HG03103 (cell line): ENCODE measurements around the gene FAM114A1.
"Not testable (repeated sequence)": the region's sequence is repeated elsewhere in the genome, so short reads cannot be mapped to it uniquely, and the experiment has no call there.

Source experiments
- ATAC-seq: cut with Tn5 transposase; IDR thresholded peaks from one replicate; pipeline ENCODE4 v1.9.1; 2021; ENCODE audit warnings: low read depth; ENCODE audit not compliant: unreplicated experiment

The FAM114A1 gene

DNA sequence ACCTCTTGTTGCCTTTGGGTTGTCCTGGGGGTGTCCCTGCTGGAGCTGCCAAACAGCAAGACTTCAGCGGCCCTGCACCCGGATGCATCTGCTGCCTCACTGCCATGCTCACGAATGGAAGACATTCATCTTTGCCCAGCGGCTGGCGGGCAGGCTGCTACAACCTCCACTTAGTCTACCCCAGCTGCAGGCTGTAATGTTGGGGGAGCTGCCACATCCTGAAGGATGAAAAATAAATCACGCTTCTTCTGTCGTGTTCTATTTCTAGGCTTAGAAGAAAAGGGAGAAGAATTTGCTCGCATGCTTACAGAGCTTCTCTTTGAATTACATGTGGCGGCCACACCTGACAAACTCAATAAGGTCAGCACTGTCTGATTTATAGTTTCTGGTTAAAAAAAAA, 61.4 kb downstream of the FAM114A1 start:
- no peak for ATAC-seq

DNA sequence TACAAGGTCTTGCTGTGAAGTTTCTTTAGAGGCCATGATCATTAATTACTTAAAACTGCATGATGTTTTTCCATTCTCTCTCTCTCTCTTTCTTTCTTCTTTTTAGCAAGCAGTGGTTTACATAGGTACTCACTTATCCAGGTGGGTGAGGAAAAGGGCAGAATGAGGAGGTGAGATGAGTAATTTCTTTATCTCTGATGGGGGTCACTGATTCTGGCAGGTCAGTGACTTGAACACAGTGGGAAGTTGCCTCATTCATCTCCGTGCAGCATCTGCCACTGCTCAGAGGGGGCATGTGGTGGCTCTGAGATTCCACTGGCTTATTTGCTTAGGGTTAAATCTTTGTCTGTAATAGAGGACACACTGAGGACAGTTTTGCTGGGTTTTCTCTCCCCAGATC, 62.6 kb downstream of the FAM114A1 start:
- ATAC-seq = no peak

DNA sequence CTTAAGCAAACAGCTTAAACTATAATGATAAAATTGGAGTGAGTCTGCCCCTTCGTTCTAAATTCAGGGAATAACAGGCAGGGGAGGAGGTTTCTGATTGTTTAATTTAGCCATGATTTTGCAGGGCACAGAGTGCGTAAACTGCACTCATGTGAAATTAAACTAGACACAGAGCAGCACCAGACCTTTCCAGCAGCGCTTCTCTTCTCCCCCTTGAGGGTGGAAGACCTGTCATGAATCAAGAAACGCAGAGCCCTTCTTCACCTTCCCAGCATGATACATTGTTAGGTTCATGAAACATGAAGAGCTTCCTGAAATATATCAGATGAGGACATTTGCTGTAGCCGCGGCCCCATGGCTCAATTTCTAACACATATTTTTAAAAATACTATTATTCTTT, 63.1 kb downstream of the FAM114A1 start:
- no peak for ATAC-seq

GRCh38 chr4:38931125-38931524, 63.5 kb downstream of the FAM114A1 start:
- no peak for ATAC-seq

DNA sequence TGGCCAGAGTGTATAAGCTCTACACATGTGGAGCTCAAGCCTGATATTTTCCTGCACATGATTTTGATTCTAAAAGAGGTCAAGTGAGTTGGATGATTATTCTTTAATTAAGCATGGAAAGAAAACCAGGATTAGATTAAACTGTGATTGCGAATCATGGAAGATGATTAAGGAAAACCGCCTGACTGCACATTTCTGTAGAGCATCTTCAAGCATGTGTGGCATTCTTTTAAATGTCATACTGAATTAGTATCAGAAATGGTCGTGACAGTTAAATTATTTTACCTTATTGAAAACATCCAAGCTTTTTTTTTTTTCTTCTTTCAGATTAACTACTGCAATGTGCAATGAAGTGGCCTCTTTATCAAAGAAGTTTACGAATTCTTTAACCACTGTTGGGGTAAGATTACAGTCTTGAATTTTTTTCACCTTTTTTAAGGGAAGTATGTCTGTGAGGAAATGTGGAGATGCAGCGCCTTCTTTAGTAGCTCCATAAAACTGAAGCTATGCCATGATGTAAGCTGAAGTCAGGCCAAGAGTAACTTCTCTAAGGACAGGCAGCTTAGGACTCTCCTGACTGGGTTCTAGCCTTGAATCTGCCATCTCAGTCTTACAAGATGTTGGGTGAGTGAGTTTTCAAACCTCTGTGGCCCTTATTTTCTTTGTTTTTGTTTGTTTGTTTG, 67.9 kb downstream of the FAM114A1 start:
- ATAC-seq = no peak

- ATAC-seq = peak; percentile 88
These were observed 71.6 kb downstream of the FAM114A1 start for GRCh38 chr4:38939165-38939564.

DNA sequence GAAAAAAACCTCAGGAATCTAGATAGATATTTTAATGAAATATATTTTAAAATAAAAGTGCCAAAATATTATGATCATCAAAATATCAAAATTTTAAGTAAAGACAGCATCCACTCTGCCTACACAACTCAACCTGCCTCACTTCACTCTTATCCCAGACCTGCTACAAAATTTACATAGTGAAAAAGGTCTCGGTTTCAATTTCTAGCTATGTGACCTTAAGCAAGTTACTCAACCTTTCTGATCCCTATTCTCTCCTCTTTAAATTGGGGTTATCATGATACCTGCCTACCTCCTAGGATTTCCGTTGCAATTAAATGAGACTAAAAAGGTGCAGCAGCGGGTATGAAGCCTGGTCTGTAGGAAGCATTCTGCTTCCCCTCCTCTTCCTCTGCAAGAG, 72.9 kb downstream of the FAM114A1 start:
- ATAC-seq = no peak

DNA sequence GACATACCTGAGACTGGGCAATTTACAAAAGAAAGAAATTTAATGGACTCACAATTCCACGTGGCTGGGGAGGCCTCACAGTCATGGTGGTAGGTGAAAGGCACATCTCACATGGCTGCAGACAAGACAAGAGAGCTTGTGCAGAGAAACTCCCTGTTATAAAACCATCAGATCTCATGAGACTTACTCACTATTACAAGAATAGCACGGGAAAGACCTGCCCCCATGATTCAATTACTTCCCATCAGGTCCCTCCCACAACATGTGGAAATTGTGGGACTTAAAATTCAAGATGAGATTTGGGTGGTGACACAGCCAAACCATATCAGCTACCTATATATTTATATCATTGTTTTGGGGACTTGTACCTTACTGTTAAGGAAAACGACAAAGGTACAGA, 74.3 kb downstream of the FAM114A1 start:
- not testable (repeated sequence) for ATAC-seq

DNA sequence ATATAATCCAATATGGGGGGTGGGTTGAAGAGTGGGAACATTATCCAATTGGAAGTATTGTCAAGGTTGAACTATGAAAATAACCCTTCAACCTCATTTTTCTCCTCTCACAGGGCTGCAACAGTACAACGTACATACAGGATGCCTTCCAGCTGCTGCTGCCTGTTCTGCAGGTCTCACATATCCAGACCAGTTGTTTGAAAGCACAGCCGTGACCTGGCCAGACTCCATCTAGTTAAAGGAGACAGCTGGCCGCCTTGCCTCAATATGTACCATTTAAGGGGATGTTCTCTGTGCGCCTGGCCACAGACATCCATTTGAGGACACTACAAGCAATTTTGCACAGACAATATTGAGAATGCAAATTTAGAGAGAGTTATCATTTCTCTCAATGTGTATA, 75.7 kb downstream of the FAM114A1 start:
- no peak for ATAC-seq

- ATAC-seq = no peak
These were observed 76.8 kb downstream of the FAM114A1 start for GRCh38 chr4:38944440-38944839.

- no peak for ATAC-seq
These were observed 79.3 kb downstream of the FAM114A1 start for GRCh38 chr4:38946919-38947318.

DNA sequence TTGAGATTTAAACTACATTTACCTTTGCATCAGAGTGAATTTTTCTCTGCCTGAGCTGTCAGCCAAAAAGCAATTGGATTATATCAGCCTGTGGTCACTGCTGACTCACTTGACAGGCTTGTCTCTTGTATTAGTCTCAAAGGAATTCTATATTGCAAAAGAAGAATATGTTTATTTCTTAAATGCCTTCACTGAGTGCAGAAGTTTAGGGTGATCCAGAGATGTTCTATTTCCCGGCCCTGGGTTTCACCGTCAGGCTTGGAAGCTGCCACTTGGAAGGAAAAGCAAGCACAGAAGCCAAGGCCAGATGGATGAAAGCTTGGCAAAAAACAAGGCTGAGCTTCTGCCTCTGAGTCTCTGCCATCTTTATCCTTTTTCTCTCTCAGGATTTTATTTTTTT, 80.9 kb downstream of the FAM114A1 start:
- no peak for ATAC-seq

DNA sequence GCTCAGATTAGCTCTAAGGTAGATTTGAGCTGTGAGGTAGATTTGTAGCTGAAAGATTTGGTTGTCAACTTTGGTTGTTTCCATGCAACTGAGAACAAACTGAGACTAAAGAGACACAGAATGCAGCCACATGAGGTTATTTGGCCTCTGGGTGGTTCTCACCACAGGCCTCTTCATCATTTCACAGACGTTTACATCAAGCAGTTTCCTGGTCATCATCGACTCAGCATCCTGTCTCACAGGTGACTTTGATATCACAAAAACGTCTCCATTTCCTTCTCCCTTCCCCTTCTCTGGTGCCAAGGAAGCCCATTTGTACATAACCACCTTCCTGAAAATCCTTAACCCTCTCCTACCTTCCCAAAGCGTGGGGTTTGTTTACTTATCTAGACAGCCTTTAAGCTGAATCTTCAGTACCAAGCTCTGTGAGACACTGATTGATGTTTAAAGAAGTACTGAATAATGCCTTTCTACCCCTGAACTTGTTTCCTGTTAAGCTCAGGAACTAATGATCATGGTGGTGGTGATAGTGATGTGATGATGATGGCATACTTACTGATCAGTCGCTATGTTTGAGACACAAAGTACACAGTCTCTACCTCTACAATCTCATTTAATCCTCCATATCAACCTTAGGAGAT, 81.9 kb downstream of the FAM114A1 start:
- ATAC-seq = no peak

DNA sequence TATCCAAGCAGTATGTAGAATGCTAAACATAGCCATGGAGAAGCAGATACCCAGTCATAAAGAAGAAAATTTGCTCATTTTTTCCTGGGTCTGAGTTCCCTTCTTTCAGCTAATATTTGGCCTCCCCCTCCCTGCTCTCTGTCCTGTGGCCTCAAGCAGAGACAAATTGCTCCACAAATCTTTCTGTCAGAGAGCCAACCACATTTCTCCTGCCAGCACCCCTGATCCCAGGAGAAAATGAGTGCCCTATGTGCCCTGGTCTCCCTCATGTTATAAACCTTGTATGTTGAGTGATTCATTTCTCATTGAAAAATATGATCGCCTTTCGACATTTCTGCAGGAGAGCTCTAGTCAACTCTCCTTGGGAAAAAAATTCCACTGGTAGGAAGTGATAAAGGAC, 82.6 kb downstream of the FAM114A1 start:
- no peak for ATAC-seq

DNA sequence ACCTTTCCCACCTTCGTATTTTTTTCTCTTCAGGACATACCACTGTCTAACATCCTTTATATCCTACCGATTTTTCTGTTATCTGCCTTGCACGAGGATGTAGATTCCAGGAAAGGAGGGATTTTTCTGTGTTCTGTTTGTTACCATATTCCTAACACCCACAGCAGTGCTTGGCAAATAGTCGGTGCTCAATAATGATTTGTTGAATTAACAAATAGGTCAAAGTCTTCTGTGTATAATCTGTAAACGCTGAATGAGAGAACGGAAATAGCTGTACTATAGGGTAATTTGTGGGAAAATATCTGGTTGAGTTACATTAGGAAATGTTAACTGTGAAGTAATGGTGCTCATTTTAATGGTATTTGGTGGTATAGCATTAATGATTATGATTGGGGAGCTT, 83.1 kb downstream of the FAM114A1 start:
- ATAC-seq = no peak

- no peak for ATAC-seq
These were observed 84.0 kb downstream of the FAM114A1 start for GRCh38 chr4:38951598-38951997.

GRCh38 chr4:38952017-38952416, 84.4 kb downstream of the FAM114A1 start:
- ATAC-seq = no peak

DNA sequence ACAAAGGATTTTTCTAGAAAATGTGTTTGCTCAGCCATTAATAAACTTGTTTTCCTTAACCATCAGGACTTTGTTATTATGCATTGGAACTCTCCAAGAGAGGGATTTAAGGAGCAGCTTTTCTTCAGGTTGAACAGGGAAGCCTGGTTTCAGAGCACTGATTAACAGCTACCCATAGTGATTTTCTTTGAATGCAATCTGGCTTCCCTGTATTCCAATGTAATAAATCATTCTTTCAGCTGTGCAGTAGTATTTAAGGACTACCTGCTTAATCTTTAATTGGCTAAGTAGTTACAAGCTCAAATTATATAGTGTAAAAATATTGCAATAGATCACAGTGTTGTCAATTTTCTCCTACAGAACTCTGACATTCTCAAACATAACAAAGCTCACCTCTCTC, 87.1 kb downstream of the FAM114A1 start:
- ATAC-seq = no peak

DNA sequence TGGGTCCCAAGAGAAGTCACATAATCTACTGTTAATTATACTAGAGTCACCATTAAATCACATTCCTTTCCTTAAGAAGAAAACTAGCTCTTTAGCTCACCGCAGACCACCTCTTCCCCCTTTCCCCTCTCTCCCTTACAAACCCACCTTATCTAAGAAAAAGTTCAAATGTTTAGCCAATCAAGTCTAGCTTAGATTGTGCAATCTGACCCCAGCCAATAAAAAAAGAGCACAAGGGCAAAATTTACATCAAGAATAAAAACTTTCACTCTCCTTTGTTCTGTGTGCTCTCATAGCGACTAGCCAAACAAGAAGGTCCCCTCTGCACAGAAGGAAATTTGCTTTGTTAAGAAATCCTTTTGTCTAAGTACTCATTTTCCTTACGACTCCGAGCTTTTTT, 88.4 kb downstream of the FAM114A1 start:
- ATAC-seq = no peak

DNA sequence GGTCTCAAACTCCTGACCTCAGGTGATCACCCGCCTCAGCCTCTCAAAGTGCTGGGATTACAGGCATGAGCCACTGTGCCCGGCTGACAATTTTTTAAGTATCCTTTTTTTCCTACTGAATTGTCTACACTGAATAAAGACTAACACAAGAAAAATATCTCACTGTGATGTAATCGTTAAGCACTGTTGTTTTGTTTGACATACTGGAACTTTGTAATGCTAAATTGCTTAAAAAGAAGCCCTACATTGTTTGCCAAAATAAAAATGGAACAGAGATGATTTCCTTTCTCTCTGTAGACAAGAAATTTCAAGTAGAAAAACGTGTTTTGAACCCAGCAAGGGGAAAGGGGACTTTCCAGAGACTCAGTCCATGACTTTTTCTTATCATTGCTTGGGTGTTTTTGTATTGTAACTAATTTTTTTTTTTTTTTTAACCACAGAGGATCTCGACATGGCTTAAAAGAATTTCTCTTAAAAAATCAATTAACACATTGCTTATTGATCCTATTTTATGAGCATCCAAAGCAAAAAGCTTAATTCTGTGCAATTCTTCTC, 89.7 kb downstream of the FAM114A1 start:
- ATAC-seq = no peak

DNA sequence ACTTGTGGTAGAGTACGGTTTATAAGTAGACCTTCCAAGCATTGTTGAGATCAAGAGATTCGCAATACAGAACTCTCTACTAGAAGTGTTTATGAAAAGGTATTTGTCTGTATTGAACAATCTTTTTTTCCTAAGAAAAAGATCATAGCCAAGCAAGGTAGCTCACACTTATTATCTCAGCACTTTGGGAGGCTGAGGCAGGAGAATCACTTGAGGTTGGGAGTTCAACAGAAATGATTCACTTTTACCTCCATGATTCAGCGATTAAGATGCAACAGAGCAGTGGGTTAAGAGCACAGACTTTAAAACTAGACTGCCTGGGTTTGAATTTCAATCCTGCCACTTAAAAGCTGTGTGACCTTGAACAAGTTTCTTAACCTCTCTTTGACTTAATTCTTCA, 90.3 kb downstream of the FAM114A1 start:
- no peak for ATAC-seq

DNA sequence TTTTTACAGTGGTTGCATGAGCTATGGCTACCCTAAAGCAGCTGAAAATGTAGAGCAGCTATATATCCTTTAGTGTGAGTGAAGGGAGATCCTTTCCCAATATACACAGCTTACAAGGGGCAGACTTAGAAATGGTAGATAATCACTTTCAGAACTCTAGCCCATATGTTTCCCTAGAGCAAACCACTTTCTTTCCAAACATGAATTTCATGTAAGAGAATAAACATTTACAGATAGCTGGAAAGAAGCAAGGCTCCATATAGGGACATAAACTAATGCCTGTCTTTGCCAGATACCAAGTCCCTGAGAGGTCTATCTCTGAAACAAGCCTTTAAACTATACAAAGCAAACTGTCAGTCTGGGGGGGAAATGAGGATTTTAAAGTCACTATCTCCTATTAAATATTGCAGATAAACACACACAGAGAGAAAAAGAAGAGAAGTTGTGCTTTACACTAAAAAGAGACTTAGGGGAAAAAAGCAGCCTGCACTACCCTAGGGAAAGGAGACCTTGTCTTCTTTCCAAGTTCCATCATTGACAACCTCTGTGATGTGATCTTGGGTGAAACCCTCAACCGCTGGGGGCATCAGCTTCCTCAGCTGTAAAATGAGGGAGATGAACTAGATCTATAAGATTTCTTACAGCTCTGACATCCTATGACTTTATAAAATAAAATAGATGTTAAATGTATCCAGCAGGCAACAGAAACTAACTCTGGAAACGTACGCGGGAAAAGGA, 91.0 kb downstream of the FAM114A1 start:
- ATAC-seq = no peak
